Activated CD8-positive, alpha-beta memory T cell treated with anti-CD3 and anti-CD28 coated beads for 24 hours (primary cell): ENCODE results near the gene MACO1.
"Not testable (repeated sequence)": the region's sequence is repeated elsewhere in the genome, so short reads cannot be mapped to it uniquely, and the experiment has no call there.

Experiments used
- DNase-seq: peaks from one replicate; pipeline ENCODE4 v3.0.0-alpha.2; 2020

The MACO1 gene

DNA sequence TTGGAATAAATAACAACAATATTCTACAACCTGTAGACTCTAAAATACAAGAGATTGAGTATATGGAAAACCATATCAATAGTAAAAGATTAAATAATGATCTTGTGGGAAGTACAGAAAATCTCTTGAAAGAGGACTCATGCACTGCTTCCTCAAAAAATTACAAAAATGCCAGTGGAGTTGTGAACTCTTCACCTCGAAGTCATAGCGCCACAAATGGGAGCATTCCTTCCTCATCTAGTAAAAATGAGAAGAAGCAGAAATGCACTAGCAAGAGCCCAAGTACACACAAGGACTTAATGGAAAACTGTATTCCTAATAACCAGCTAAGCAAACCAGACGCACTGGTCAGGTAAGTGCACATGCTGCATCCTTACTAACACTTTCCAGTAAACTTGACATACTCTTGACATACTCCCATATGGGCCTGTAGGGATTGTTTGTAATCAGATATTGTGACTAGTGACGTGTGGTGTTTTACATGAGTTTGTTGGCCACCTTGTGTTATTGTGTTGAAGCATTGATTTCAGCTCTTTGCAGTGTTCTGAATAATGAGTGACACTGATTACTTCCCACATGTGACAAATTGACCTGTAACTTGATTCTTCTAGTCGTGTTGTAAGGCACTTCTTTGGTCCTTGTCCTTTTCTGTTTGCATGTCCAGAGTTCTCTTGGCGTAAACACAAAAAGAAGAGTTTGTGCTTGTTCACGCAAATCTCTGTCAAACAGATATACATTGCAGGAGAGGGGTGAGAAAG is 28.0 kb downstream of the MACO1 start:
- DNase-seq, result no peak

DNA sequence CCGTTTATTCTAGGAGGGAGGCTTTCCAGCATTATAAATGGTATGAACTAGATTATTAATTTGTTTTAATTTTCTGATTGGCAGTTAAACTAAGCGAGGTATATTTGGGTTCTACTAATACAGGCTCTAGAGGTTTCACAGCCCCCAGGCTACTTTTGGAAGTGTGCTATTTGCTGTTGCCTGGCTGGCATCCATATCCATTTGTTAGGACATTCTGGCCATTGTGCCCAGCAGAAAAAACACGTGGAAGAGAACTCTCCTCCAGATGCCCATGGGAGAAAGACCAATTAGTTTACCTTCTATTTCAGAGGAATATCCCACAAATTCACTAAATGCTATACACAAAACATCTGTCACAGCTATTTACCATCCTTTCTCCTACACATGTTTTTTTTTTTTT is 29.3 kb downstream of the MACO1 start:
- no peak for DNase-seq

DNA sequence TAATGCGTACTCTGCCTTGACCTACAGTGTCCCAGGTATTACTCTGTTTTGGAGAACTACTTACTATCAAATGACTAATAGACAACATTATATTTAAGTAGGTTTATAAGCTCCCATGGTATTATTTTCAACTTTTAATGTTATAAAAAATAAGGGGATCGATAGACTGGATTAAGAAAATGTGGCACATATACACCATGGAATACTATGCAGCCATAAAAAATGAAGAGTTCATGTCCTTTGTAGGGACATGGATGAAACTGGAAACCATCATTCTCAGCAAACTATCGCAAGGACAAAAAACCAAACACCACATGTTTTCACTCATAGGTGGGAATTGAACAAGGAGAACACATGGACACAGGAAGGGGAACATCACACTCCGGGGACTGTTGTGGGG is 30.1 kb downstream of the MACO1 start:
- DNase-seq, result not testable (repeated sequence)

DNA sequence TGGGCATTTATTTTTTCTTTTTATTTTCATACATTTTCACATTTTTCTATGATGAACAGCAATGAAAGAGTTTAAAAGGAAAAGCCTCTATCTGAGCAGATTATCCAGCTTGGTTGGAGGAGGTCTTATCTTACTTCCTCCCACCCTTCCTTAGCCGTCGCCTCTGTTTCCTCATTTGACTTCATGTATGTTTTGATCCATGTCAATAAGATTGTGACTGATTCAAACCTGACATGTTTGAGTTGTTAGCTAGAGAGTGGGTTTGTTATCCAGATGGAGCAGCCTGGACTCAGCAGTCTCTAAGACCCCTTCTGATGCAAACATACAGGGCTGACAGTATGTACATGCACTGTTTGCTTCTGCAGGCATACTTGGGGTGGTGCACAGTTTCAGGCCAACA is 31.2 kb downstream of the MACO1 start:
- no peak for DNase-seq

DNA sequence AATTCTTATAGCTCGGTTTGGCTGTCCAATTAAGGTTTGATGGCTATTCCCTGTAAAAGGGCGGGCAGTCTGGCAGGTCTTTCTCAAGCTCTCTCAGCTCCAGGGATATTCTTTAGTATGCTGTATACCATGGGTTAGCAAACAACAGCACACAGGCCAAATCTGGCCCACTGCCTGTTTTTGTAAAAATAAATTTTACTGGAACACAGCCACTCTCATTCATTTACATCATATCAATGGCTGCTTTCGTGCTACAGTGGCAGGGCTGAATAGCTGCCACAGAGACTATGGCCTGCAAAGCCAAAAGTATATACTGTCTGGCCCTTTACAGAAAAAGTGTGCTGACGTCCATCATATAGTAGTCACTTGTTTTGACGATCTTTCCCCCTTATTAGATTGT is 32.0 kb downstream of the MACO1 start:
- no peak for DNase-seq

DNA sequence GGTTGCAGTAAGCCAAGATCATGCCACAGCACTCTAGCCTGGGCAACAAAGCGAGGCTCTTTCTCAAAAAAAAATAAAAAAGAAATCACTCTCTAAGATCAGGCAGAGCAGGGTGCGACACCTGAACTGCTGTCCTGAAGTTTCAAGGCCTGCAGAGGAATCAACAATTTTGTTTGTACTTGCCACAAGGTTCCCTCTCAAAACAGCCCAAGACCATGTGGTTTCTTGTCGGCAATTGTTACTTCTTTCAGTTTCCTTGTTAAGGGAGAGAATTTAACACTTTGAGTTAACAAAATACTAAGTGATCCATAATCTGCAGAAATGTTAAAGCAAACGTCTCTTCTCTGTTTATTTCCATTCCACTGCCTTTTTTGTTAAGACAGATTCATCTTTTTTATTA is 36.5 kb downstream of the MACO1 start:
- no peak for DNase-seq

DNA sequence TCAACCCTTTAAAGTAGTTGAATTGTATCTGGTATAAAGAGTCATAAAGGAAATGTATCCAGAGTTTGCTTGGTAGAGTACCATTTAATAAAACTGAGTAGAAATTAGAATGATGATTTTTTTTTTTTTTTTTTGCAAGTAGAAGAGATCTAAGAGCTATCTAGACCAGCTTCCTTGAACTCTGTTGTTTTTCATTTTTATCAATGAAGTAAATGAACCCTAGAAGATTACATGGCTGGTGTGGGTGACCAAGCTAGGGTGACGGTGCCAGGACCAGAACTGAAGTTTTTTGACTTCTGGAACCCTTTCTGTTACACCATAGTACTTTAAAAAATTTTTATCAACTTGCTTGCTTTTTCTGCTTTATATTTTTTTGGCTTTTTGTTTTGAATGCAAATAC is 36.9 kb downstream of the MACO1 start:
- DNase-seq, result no peak

DNA sequence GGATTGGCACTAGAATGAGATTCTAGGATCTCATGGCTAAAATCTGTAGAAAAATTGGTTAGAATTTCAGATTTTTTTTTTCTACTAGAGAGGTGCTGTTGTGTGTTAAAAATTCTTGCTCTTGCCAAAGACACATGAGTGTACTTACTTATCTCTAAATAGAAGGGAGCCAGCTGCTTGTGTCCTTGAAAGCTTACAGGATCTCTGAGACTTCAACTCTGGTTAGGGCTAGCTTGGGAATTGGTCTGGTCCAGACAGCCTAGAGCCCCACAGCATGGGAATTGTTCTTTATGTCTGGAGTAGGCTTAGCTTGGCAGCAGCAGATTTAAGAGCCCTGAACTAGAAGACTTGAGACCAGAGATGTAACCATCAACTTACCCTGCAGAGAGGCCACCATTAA is 37.3 kb downstream of the MACO1 start:
- no peak for DNase-seq

DNA sequence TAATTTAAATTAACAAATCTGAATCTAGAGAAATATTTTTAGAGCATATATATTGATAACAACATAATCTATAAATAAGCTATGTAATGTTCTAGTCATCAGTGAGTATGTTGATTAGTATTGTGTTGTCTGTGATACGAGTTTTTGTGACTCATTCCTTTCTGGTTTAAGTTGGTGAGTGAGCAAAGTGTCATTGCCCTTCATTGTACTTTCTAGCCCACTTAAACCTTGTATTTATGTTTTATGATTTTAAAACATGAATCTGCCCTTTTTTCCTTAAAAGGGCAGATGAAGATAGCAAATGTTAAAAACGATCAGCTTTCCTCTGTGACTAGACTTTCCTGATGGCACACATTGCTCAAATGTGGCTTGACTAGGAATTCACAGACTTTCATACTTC is 38.5 kb downstream of the MACO1 start:
- no peak for DNase-seq

DNA sequence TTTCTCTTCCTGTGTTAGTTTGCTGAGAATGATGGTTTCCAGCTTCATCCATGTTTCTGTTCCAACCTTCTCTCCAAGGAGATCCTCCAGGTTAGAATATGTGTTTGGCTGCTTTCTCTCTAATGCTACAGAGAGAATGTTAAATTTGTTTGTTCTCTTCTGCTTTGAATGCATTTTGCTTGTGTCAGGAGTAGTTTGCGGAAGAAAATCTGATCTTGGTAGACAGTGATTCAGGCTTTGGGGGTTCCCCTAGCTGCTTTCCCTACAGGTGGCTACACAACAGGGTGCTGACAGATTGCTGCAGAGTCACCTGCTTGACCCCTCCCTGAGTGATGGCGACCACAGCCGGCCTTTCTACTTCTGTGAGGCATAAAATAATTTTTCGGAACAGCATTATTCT is 41.8 kb downstream of the MACO1 start:
- DNase-seq, result no peak

DNA sequence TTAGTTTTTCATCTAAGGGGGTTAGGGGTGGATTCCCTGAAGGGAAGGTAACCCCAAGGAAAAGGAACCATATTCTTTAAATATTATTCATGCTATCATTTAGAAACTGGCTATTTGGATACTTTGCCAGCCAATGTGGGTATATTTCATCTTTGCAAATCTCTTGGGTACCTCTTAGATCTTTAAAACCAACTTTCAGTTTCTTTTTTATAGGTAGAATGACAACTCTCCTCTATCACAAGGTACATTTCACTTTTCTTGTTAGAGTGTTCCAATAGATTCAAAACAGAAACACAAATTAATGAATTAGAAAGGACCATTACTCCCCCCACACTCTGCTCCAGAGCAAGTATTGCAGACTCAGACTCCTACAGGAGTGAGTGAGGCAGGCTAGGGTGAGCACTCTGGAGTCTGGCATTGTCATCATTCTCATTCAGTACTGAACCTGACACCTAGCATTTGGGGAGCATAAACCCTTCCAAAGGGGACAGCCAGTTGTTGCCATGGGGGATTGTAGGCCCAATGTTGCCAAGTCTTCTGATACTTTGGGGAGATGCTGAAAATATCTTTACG is 43.0 kb downstream of the MACO1 start:
- no peak for DNase-seq

DNA sequence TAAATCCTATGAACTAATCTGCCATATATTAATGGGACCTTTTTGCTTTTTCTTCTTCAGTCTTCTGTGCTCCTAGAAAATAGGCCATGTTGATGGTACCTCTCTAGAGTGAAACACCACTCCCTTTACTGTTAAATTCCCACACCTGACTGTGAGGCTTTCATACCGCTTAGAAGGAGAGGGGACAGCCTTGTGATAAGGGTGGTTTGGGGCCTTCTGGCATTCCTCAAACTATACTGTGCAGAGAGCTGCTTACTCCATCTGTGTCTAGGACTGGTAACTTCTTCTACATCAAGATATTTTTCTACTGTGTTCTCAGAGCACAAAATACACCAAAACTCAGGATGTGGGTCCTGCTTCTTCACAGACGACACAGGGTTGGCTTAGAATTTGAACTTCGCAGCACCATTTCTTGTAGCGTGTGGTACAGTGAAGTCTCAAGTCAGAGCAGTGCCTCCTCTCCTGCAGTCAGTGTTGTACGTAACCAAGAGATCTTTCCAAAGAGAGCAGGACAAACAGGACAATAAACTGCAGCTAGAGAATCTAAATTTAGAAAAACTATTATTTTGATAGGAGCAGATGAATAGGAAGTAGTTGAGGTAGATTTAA is 43.8 kb downstream of the MACO1 start:
- no peak for DNase-seq

DNA sequence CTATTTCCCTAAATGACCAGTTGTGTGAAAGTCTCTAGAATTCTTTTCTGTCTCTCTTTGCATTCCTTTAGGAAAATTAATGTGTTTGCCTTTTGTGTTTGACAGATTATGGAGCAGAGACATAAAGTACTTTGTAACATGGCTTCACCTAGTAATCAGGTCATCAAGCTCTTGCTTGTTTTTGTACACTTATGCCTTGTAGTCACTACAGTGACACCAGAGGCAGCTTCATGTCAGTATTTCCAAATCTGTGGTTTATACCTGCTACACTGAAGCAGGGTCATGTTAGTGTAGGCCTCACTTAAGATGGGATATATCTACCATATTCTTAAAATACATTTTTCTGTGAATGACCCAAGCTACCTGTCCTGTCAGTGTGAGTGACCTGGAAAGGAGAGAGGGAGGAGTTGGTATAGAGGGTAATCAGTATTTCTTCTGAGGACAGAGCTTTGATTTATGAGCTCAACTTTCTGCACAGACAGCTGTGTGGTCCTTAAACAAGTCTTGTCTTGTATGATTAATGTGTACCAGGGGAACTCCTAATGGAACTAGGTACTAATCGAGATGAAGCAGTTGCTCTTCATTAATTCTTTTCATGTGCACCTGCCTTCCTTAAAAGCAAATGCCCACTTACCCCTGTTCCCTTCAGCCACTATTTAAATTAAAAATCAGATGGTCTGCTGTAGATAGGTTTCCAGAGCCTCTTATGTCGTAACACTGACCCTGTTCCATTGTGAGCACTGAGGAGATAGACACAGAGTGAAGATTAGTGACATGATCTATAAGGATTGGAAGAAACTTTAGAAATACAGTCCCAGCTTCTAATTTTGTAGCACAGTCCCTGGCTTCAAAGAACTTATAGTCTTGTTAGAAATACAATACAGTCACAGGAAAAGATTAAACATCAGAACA is 45.7 kb downstream of the MACO1 start:
- no peak for DNase-seq

DNA sequence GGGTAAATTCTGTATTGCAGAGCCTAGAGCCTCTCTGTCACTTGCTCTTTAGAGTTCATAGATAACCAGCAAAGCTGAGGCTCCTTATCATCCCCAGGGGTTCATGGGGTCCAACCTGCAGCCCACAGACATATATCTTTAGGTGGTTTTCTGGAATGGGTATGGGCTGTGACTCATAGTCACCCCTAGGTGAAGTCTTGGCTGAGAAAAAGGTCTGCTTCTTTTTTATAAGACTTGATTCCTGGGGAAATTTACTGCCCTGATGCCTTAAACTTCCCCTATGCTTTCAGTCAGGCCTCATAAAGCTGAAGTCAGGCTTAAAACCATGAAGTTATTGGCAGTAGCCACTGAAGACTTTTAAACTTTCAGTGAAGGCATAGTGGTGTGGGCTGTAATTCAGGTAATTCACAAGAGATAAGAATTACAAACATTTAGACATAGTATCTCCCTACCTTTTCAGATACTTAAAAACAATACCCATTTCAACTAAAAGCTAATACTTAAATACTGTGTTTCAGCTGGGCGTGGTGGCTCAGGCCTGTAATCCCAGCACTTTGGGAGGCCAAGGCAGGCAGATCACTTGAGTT is 46.8 kb downstream of the MACO1 start:
- no peak for DNase-seq

DNA sequence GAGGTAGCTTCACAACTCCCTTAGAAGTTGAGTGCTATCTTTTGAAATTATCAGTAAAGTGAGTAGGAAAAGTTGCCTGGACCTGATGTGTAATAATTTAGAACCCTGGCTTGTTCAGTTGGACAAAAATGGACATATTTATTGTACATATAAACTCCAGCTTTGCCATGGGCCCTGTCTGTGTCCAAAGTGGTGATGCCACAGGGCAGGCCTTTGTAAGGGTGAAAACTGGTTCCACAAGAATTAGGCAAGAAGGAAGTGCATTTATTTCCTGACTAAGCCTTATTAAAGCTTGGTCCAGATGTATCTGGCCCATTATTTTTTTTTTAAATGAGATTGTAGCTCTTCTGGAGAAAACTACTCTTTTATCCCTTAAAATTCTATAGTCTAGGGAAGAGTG is 47.9 kb downstream of the MACO1 start:
- no peak for DNase-seq

DNA sequence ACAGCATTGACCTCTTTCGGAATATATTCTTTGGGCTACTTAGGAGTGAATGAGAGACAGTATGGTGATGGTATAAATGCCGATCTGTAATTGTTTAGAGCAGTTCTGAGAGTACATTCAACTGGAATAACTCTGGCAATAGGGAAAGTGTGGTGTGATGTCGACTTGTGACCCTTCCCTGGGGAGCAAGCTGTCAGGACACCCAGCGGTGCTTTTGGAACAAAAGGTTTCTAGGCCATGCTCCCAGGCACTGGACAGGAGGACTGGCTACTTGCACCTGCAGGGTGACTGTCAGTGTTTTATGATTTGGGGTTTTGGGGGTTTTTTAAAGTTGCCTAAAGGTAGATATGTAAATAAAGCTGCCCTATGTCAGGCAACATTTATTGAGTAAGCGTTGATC is 50.9 kb downstream of the MACO1 start:
- DNase-seq, result no peak

DNA sequence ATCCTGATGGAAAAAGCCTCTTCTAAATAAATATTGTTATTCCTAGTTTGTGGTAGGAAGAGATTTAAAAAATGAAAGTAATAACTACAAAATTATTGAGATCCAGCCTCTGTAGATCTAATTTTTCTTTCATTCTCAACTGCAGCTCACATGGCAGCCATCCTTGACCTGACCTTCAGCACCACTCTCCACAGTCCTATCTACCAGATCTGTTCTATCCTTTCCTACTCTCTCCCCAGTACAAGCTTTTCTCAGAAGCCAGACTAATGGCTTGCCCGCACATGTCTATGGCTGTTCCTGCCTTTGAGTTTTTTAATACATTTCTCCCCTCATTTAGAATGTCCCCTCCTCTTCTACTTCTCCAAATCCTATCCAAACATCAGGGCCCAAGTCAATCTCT is 51.5 kb downstream of the MACO1 start:
- no peak for DNase-seq

DNA sequence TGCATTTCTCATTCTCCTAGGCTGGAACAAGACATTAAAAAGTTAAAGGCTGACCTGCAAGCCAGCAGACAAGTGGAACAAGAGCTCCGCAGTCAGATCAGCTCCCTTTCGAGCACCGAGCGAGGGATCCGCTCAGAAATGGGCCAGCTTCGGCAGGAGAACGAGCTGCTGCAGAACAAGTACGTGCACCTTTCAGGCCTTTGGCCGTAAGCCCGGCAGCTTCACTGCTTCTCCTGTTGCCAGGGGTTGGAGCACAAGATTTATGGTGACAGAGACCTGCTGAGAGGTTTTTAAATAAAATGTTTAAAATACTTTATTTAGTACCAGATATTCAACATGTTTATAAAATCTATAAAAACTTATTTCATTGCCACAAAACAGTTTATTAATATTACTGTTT is 53.4 kb downstream of the MACO1 start:
- no peak for DNase-seq

DNA sequence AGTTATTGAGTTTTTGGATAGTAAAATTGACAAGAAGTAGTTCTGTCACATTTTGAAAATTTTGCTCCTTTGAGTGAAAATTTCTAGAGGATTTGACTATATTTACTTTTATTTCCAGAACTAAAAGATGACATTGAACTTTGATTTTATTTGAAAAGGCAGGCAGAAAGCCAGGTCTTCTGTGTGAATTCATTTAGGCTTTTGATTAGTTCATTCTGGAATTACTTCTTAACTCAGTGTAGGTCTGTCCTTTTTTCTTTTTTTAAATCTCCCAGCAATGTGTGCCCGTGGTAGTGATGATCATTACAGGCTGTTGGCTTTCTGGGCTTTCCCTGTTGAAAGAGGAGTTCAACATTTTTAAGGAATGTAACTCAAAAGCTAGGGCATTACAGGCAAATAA is 53.8 kb downstream of the MACO1 start:
- DNase-seq, result no peak

DNA sequence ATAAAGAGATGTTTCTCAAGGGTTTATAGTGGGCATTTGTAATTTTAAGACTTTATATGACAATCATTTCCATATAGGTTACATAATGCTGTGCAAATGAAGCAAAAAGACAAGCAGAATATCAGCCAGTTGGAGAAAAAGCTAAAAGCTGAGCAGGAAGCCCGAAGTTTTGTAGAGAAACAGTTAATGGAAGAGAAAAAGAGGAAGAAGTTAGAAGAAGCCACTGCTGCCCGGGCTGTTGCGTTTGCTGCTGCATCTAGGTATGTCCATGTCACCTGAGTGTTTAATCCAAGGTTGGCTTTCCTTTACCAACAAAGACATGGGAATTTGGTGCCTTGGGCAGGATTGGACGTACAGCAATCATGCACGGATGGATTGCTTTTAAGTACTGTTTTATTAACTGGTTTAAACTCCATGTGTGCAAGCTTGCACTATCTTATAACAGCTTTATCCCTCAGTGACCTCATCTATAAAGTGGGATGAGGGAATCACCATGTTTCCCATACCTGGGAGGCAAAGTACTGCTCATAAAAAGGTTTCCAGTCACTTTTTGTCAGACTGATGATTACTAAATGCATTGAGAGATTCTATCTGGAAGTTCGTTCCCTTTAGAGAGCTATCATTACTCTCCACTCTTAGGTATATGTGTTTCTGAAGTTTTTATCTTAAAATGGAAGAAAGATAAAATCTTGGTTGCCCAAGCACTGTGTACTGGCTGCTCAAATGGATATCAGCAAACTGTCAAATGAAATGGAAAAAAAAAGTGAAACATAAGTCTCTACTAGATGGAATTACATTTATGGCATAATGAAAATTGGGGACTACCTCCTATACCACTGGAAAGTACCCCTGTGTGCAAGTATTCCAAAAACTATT is 55.1 kb downstream of the MACO1 start:
- DNase-seq, result no peak

DNA sequence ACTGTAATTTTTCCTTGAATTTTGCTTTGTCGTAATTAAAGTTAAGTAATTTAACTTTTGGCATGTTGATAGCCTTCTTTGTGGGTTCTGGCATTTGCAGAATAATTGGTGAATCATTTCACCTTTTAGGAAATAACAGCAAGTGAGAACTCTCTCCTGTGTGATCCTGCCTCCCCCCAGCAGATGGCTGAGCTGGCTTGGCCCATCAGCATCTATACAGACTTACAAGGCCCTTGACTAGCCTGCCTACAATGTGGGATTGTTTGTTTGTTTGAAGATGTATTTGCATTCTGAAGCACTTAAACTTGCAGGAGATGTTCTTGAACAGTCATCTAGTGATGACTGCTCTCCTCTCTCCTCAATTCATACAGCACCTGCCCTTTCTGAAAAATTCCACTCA is 55.9 kb downstream of the MACO1 start:
- no peak for DNase-seq

DNA sequence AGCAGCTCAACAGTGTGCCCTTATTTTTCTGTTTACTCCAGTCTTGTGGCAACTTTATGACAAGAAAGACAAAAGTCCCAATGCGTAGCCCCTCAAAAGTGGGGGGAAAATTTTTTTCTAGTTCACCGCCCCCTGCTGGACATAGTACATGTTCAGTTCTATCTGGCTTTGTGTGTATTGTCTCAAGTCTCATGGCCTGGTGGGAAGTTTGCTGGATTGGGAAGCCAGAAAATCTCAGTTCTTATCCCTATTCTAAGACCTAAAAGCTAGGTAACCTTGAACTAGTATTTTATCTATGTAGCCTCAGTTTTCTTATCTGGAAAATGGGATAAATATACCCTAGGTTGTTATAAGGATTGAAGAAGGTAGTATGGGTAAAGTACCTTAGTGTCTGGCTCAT is 56.9 kb downstream of the MACO1 start:
- DNase-seq, result no peak
